Peyer's patch (tissue), 4 donors: Measurements from ENCODE around the gene LRRC8E.

ENCODE experiments used
- POLR2A ChIP-seq, 2 donors: fragments of 450-650 bp; IDR thresholded peaks; one replicate each; pipeline ENCODE4 v1.5.1; 2017; ENCODE audit warnings: antibody characterized with exemption in 2 of 2, mild to moderate bottlenecking in 2 of 2, moderate library complexity in 2 of 2
- TF ChIP-seq, protein P1 (sequence below), 6 experiments: fragments of 450-650 bp in 4 of 6; fragments of 200-600 bp in 2 of 6; sonication (generic) in 1 of 6; IDR thresholded peaks; one replicate each; pipeline ENCODE4 v1.5.1; 2017 to 2019; ENCODE audit warnings: antibody characterized with exemption in 6 of 6, mild to moderate bottlenecking in 3 of 6, moderate library complexity in 1 of 6

- TF ChIP-seq, protein P1, sequence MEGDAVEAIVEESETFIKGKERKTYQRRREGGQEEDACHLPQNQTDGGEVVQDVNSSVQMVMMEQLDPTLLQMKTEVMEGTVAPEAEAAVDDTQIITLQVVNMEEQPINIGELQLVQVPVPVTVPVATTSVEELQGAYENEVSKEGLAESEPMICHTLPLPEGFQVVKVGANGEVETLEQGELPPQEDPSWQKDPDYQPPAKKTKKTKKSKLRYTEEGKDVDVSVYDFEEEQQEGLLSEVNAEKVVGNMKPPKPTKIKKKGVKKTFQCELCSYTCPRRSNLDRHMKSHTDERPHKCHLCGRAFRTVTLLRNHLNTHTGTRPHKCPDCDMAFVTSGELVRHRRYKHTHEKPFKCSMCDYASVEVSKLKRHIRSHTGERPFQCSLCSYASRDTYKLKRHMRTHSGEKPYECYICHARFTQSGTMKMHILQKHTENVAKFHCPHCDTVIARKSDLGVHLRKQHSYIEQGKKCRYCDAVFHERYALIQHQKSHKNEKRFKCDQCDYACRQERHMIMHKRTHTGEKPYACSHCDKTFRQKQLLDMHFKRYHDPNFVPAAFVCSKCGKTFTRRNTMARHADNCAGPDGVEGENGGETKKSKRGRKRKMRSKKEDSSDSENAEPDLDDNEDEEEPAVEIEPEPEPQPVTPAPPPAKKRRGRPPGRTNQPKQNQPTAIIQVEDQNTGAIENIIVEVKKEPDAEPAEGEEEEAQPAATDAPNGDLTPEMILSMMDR (IDR thresholded peaks at IDR 0.05): no peak
- TF ChIP-seq POLR2A (IDR thresholded peaks at IDR 0.05): no peak
Measured at GRCh38 chr19:7914598-7915045, 26.3 kb downstream of the LRRC8E start, which contains the start of gene TGFBR3L.
